Measurements from ENCODE around the gene GANAB.

DNA sequence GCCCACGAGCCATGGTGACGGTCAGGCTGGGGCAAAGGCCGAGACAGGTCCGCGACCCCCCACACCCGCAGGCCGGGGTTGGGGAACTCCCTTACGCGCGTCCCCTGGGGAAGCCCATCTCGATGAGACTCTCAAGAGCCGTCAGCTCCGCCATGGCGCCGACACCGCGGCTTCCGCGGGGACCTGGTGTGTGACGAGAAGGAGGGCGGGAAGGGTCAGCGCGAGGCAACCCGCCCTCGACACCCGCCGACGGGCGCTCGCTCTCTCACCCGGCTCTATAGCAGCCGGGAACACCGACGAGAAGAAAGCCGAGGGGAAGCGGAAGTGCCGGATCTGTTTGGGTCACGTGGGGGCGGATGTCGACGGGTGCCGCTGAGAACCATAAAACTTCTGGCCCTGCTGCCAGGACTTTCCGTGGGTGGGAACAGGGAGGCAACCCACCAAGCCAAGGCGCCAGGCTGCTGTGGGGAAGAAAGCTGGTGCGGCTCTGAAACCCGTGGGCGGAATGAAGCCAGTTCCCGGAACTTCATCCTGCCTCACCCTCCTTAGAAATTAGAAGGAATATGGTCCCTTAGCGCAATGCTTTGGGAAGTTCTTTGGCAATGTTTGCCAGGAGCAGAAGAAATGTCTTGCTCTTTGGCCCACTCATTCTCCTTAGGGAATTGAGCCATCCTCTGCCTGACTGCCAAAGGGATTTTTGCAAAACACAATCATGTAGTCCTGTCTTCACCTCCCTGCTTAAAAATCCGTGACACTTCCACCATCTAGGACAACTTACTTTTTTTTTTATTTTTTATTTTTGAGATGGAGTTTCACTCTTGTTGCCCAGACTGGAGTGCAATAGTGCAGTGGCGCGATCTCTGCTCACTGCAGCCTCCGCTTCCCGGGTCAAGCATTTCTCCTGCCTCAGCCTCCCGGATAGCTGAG lies 32.6 kb upstream of the GANAB start, which contains the start of gene UBXN1:
- TF ChIP-seq CTCF (IDR thresholded peaks at IDR 0.05; ENCODE audit: insufficient read depth, low read depth, low read length) = no peak
- no peak for TF ChIP-seq EZH2 (IDR thresholded peaks at IDR 0.05; ENCODE audit: insufficient read depth, low read length)
